Measurements from ENCODE around the gene SLC38A1. TPM values are rescaled to one million over a fixed set of nuclear protein-coding genes. Genes with fewer than 3 reads are reported as not detected.
"Not testable (repeated sequence)": the region's sequence is repeated elsewhere in the genome, so short reads cannot be mapped to it uniquely, and the experiment has no call there.

Gene SLC38A1
- total RNA-seq, 1 donor from 2014 or later = 71.5 TPM

GRCh38 chr12:46162549-46163076 lies 106.2 kb downstream of the SLC38A1 start:
- ATAC-seq = not testable (repeated sequence)

- ATAC-seq = no peak
Observed at GRCh38 chr12:46160981-46161690, 107.7 kb downstream of the SLC38A1 start.

GRCh38 chr12:46160101-46160980 lies 108.5 kb downstream of the SLC38A1 start:
- peak; percentile 95 for ATAC-seq

GRCh38 chr12:46159309-46159901 lies 109.4 kb downstream of the SLC38A1 start:
- ATAC-seq = no peak

- no peak for ATAC-seq
Observed at GRCh38 chr12:46158501-46158900, 110.3 kb downstream of the SLC38A1 start.

- peak; percentile 52 for ATAC-seq
Observed at GRCh38 chr12:46154221-46154985, 114.4 kb downstream of the SLC38A1 start.

- no peak for ATAC-seq
Observed at GRCh38 chr12:46153268-46153872, 115.5 kb downstream of the SLC38A1 start.

- ATAC-seq = no peak
Observed at GRCh38 chr12:46152456-46152855, 116.4 kb downstream of the SLC38A1 start.

GRCh38 chr12:46150735-46151134 lies 118.1 kb downstream of the SLC38A1 start:
- no peak for ATAC-seq

GRCh38 chr12:46149905-46150304 lies 118.9 kb downstream of the SLC38A1 start:
- no peak for ATAC-seq

- ATAC-seq = no peak
Observed at GRCh38 chr12:46149079-46149464, 119.8 kb downstream of the SLC38A1 start.

GRCh38 chr12:46148327-46149078 lies 120.3 kb downstream of the SLC38A1 start:
- no peak for ATAC-seq

- no peak for ATAC-seq
Observed at GRCh38 chr12:46147144-46147543, 121.7 kb downstream of the SLC38A1 start.

GRCh38 chr12:46145881-46146280 lies 123.0 kb downstream of the SLC38A1 start:
- no peak for ATAC-seq

GRCh38 chr12:46144433-46144832 lies 124.4 kb downstream of the SLC38A1 start:
- no peak for ATAC-seq

- ATAC-seq = no peak
Observed at GRCh38 chr12:46136249-46136648, 132.6 kb downstream of the SLC38A1 start.

- ATAC-seq = no peak
Observed at GRCh38 chr12:46135750-46136149, 133.1 kb downstream of the SLC38A1 start.

- no peak for ATAC-seq
Observed at GRCh38 chr12:46134852-46135251, 134.0 kb downstream of the SLC38A1 start.

GRCh38 chr12:46134205-46134811 lies 134.5 kb downstream of the SLC38A1 start:
- ATAC-seq = no peak

GRCh38 chr12:46133751-46134150 lies 135.1 kb downstream of the SLC38A1 start:
- ATAC-seq = no peak
